GM23338 (cell line): Measurements from ENCODE around the gene SPATA31D3. TPM values are rescaled to one million over a fixed set of nuclear protein-coding genes. Genes with fewer than 3 reads are reported as not detected.
"Not testable (repeated sequence)": the region's sequence is repeated elsewhere in the genome, so short reads cannot be mapped to it uniquely, and the experiment has no call there.

Experiments
- ATAC-seq: fragments of 200-7000 bp; cut with Tn5 transposase; 3 replicates; pipeline ENCODE4 v1.9.1; 2020
- DNase-seq: peaks from one replicate; pipeline ENCODE4 v3.0.0-alpha.2; 2015; ENCODE audit warnings: low spot score
- H2AFZ ChIP-seq: fragments of 200-600 bp; sonication (generic); 2 replicates; pipeline ENCODE4 v1.8.0; 2016; ENCODE audit warnings: antibody characterized with exemption, mild to moderate bottlenecking, moderate library complexity
- H3F3A ChIP-seq: fragments of 200-600 bp; sonication (generic); replicated peaks from 2 replicates; pipeline ENCODE4 v1.8.0; 2017; ENCODE audit warnings: antibody characterized with exemption, mixed run types, low read depth
- H3K27ac ChIP-seq: fragments of 200-600 bp; sonication (generic); 2 replicates; pipeline ENCODE4 v1.6.1; 2016; ENCODE audit warnings: low read depth
- H3K27me3 ChIP-seq: fragments of 200-600 bp; sonication (generic); 2 replicates; pipeline ENCODE4 v1.8.0; 2016; ENCODE audit warnings: mild to moderate bottlenecking, mixed run types, moderate library complexity; ENCODE audit not compliant: insufficient read depth
- H3K36me3 ChIP-seq: fragments of 200-600 bp; sonication (generic); 2 replicates; pipeline ENCODE4 v1.8.0; 2016; ENCODE audit warnings: mild to moderate bottlenecking; ENCODE audit not compliant: insufficient read depth
- H3K4me1 ChIP-seq: fragments of 200-600 bp; sonication (generic); 2 replicates; pipeline ENCODE4 v1.8.0; 2016; ENCODE audit warnings: mild to moderate bottlenecking, moderate library complexity; ENCODE audit not compliant: insufficient read depth
- H3K4me2 ChIP-seq: fragments of 200-600 bp; sonication (generic); 2 replicates; pipeline ENCODE4 v1.7.1; 2017; ENCODE audit warnings: mixed run types
- H3K4me3 ChIP-seq: fragments of 200-600 bp; sonication (generic); 2 replicates; pipeline ENCODE4 v1.6.1; 2016; ENCODE audit warnings: mixed run types
- H3K79me2 ChIP-seq: fragments of 200-600 bp; sonication (generic); replicated peaks from 2 replicates; pipeline ENCODE4 v1.8.0; 2017; ENCODE audit warnings: mild to moderate bottlenecking; ENCODE audit not compliant: insufficient read depth
- H3K9me2 ChIP-seq: fragments of 200-600 bp; sonication (generic); 2 replicates; pipeline ENCODE4 v1.8.0; 2017; ENCODE audit not compliant: insufficient read depth
- H4K20me1 ChIP-seq: fragments of 200-600 bp; sonication (generic); replicated peaks from 2 replicates; pipeline ENCODE4 v1.8.0; 2017; ENCODE audit warnings: mild to moderate bottlenecking; ENCODE audit not compliant: insufficient read depth
- H3K27ac Mint-ChIP-seq: 2 replicates; pipeline ENCODE4 v1.8.0; 2020; ENCODE audit warnings: inconsistent platforms, mild to moderate bottlenecking, moderate library complexity, mixed read lengths
- H3K27me3 Mint-ChIP-seq: 3 replicates; pipeline ENCODE4 v1.8.0; 2022; ENCODE audit warnings: low read depth, mild to moderate bottlenecking, moderate library complexity, mixed read lengths, inconsistent platforms; ENCODE audit not compliant: insufficient read depth, poor library complexity
- H3K36me3 Mint-ChIP-seq: 3 replicates; pipeline ENCODE4 v1.8.0; 2021; ENCODE audit warnings: low read depth, mild to moderate bottlenecking, inconsistent platforms, moderate library complexity, mixed read lengths
- H3K4me1 Mint-ChIP-seq: 3 replicates; pipeline ENCODE4 v1.8.0; 2020; ENCODE audit warnings: mild to moderate bottlenecking, inconsistent platforms, mixed read lengths
- H3K4me3 Mint-ChIP-seq: 3 replicates; pipeline ENCODE4 v1.8.0; 2021; ENCODE audit warnings: moderate library complexity, mild to moderate bottlenecking, inconsistent platforms, mixed read lengths
- H3K9me3 Mint-ChIP-seq: 3 replicates; pipeline ENCODE4 v1.8.0; 2020; ENCODE audit warnings: moderate library complexity, mild to moderate bottlenecking, inconsistent platforms, mixed read lengths
- EZH2 ChIP-seq: fragments of 200-600 bp; sonication (generic); IDR thresholded peaks from one replicate; pipeline ENCODE4 v1.8.0; 2017; ENCODE audit warnings: antibody characterized with exemption, mild to moderate bottlenecking, low read depth; ENCODE audit not compliant: unreplicated experiment
- EZH2phosphoT487 ChIP-seq: fragments of 200-600 bp; sonication (generic); IDR thresholded peaks from one replicate; pipeline ENCODE4 v1.8.1; 2018; ENCODE audit warnings: antibody characterized with exemption; ENCODE audit not compliant: unreplicated experiment
- JUNB ChIP-seq: IDR thresholded peaks from one replicate; pipeline ENCODE4 v1.6.1; 2016; ENCODE audit warnings: antibody characterized with exemption; ENCODE audit not compliant: unreplicated experiment
- STAT1 ChIP-seq: IDR thresholded peaks from one replicate; pipeline ENCODE4 v1.6.1; 2016; ENCODE audit warnings: antibody characterized with exemption; ENCODE audit not compliant: unreplicated experiment
- ZNF114 ChIP-seq: fragments of 250-450 bp; sonication (Bioruptor Pico); IDR thresholded peaks from 2 replicates; pipeline ENCODE4 v1.5.0; 2020; ENCODE audit warnings: mild to moderate bottlenecking, moderate library complexity
- polyA plus RNA-seq: library from polyadenylated mRNA; unstranded; fragments of >200 nt; fragmentation: Nextera tagmentation; extraction: Ambion mirVana; gene quantifications from 2 replicates; pipeline ENCODE4 v1.2.1, GENCODE V29; 2016
- total RNA-seq: library from RNA; depleted of rRNA; stranded (reverse); fragments of >200 nt; shearing (Covaris generic); gene quantifications from 2 replicates; pipeline ENCODE4 v1.2.3, GENCODE V29; 2014
- TF ChIP-seq, protein P1 (sequence below), 2 experiments: fragments of 200-600 bp in 1 of 2; sonication (generic) in 1 of 2; conservative IDR thresholded peaks; 2 replicates each; pipeline versions ENCODE4 v1.5.1 to v1.6.1; 2016 to 2017; ENCODE audit warnings: antibody characterized with exemption in 2 of 2, low read depth in 2 of 2, mild to moderate bottlenecking in 2 of 2, moderate library complexity in 1 of 2
- TF ChIP-seq, protein P2 (sequence below): fragments of 250-450 bp; sonication (Bioruptor Pico); IDR thresholded peaks from 2 replicates; pipeline ENCODE4 v1.5.0; 2020; ENCODE audit warnings: mild to moderate bottlenecking, moderate library complexity

SPATA31D3 gene
- total and polyA plus RNA-seq, 2 experiments from 2014 or later: not detected

DNA sequence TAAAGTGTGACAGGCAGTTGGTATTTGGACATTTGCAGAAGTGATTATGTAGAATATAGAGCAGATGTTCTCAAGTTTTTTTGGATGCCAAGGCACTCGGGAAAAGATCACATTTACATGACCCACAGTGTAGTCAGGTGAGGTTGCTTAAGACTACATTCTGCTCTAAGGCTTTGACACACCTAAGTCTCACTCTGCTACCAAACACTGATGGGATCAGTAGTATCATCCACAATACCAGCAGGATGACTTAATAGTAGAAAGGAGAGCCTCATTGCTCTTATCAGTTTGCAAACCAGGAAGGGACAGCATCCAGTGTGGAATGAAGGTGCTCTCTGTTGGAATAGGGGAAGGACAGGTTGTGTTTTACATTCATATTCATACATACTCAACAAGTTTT is 42.8 kb downstream of the SPATA31D3 start (continued):
- TF ChIP-seq, protein P1, sequence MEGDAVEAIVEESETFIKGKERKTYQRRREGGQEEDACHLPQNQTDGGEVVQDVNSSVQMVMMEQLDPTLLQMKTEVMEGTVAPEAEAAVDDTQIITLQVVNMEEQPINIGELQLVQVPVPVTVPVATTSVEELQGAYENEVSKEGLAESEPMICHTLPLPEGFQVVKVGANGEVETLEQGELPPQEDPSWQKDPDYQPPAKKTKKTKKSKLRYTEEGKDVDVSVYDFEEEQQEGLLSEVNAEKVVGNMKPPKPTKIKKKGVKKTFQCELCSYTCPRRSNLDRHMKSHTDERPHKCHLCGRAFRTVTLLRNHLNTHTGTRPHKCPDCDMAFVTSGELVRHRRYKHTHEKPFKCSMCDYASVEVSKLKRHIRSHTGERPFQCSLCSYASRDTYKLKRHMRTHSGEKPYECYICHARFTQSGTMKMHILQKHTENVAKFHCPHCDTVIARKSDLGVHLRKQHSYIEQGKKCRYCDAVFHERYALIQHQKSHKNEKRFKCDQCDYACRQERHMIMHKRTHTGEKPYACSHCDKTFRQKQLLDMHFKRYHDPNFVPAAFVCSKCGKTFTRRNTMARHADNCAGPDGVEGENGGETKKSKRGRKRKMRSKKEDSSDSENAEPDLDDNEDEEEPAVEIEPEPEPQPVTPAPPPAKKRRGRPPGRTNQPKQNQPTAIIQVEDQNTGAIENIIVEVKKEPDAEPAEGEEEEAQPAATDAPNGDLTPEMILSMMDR (conservative IDR thresholded peaks at IDR 0.05; ENCODE audit: low read depth in 2 of 2): no peak
- TF ChIP-seq STAT1 (no peak), EZH2phosphoT487 (no peak), ZNF114 (no peak), JUNB (no peak)

- not testable (repeated sequence) for ATAC-seq, H3K9me2 ChIP-seq, H3K36me3 ChIP-seq, H3K4me3 ChIP-seq, H3K36me3 Mint-ChIP-seq, H3K4me1 ChIP-seq, H3K27ac Mint-ChIP-seq, H2AFZ ChIP-seq, H3K27me3 ChIP-seq, H3K27ac ChIP-seq, H3F3A ChIP-seq, H3K4me2 ChIP-seq, H3K79me2 ChIP-seq, H4K20me1 ChIP-seq, H3K4me1 Mint-ChIP-seq, DNase-seq, H3K27me3 Mint-ChIP-seq, H3K4me3 Mint-ChIP-seq
- H3K9me3 Mint-ChIP-seq: peaks cover 15% of the 10 kb centered on the region
Observed at GRCh38 chr9:81988472-81988871, 45.2 kb downstream of the SPATA31D3 start, which contains the start of gene SPATA31D1. Gene SPATA31D1, plus strand, starts transcription at chr9:81988772. Its CDS starts 47 bp downstream, at chr9:81988819.

DNA sequence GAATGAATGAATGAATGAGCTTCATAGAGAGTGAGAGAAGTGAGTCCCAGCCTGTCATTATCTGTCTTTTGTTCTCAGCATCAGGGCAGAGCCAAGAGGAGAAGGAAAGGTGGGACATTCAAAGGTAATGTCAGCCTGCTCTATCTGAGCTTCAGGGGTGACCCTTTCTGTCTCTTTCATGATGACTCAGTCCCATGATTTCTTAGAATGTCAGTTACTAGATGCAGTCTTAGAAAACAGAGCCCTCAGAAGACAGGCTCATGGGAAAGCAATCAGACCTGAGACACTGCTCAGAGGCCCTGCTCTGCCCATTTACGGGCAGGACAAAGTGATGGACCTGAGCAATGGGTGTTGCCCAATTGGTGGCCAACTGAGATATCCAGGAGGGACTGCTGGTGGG is 46.4 kb downstream of the SPATA31D3 start:
- Mint-ChIP-seq H3K27ac (no peak overlapping the region), H3K9me3 (peaks cover 15% of the 10 kb centered on the region), H3K4me1 (no peaks in the 10 kb centered on the region), H3K36me3 (peaks cover 9% of the 10 kb centered on the region; the same call in 2 of the 3 replicates), H3K4me3 (no peak overlapping the region), H3K27me3 (peaks cover 2% of the 10 kb centered on the region)
- DNase-seq (no peak), ATAC-seq (no peak)
- Histone ChIP-seq H3K79me2 (no peaks in the 10 kb centered on the region), H3K36me3 (no peaks in the 10 kb centered on the region), H3K4me2 (no peak overlapping the region), H3K4me3 (no peak overlapping the region), H3K9me2 (no peaks in the 10 kb centered on the region), H2AFZ (no peak overlapping the region), H3F3A (no peaks in the 10 kb centered on the region), H4K20me1 (no peaks in the 10 kb centered on the region), H3K27ac (no peak overlapping the region), H3K27me3 (no peaks in the 10 kb centered on the region), H3K4me1 (no peaks in the 10 kb centered on the region)
- no peak for TF ChIP-seq EZH2
- TF ChIP-seq, protein P1 (conservative IDR thresholded peaks at IDR 0.05; ENCODE audit: low read depth in 2 of 2): no peak
- TF ChIP-seq, protein P2, sequence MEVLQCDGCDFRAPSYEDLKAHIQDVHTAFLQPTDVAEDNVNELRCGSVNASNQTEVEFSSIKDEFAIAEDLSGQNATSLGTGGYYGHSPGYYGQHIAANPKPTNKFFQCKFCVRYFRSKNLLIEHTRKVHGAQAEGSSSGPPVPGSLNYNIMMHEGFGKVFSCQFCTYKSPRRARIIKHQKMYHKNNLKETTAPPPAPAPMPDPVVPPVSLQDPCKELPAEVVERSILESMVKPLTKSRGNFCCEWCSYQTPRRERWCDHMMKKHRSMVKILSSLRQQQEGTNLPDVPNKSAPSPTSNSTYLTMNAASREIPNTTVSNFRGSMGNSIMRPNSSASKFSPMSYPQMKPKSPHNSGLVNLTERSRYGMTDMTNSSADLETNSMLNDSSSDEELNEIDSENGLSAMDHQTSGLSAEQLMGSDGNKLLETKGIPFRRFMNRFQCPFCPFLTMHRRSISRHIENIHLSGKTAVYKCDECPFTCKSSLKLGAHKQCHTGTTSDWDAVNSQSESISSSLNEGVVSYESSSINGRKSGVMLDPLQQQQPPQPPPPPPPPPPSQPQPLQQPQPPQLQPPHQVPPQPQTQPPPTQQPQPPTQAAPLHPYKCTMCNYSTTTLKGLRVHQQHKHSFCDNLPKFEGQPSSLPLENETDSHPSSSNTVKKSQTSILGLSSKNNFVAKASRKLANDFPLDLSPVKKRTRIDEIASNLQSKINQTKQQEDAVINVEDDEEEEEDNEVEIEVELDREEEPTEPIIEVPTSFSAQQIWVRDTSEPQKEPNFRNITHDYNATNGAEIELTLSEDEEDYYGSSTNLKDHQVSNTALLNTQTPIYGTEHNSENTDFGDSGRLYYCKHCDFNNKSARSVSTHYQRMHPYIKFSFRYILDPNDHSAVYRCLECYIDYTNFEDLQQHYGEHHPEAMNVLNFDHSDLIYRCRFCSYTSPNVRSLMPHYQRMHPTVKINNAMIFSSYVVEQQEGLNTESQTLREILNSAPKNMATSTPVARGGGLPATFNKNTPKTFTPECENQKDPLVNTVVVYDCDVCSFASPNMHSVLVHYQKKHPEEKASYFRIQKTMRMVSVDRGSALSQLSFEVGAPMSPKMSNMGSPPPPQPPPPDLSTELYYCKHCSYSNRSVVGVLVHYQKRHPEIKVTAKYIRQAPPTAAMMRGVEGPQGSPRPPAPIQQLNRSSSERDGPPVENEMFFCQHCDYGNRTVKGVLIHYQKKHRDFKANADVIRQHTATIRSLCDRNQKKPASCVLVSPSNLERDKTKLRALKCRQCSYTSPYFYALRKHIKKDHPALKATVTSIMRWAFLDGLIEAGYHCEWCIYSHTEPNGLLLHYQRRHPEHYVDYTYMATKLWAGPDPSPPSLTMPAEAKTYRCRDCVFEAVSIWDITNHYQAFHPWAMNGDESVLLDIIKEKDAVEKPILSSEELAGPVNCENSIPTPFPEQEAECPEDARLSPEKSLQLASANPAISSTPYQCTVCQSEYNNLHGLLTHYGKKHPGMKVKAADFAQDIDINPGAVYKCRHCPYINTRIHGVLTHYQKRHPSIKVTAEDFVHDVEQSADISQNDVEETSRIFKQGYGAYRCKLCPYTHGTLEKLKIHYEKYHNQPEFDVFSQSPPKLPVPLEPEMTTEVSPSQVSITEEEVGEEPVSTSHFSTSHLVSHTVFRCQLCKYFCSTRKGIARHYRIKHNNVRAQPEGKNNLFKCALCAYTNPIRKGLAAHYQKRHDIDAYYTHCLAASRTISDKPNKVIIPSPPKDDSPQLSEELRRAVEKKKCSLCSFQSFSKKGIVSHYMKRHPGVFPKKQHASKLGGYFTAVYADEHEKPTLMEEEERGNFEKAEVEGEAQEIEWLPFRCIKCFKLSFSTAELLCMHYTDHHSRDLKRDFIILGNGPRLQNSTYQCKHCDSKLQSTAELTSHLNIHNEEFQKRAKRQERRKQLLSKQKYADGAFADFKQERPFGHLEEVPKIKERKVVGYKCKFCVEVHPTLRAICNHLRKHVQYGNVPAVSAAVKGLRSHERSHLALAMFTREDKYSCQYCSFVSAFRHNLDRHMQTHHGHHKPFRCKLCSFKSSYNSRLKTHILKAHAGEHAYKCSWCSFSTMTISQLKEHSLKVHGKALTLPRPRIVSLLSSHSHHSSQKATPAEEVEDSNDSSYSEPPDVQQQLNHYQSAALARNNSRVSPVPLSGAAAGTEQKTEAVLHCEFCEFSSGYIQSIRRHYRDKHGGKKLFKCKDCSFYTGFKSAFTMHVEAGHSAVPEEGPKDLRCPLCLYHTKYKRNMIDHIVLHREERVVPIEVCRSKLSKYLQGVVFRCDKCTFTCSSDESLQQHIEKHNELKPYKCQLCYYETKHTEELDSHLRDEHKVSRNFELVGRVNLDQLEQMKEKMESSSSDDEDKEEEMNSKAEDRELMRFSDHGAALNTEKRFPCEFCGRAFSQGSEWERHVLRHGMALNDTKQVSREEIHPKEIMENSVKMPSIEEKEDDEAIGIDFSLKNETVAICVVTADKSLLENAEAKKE (CRISPR knock-in tag): no peak
